ENCODE results near the gene PDZRN3.

DNA sequence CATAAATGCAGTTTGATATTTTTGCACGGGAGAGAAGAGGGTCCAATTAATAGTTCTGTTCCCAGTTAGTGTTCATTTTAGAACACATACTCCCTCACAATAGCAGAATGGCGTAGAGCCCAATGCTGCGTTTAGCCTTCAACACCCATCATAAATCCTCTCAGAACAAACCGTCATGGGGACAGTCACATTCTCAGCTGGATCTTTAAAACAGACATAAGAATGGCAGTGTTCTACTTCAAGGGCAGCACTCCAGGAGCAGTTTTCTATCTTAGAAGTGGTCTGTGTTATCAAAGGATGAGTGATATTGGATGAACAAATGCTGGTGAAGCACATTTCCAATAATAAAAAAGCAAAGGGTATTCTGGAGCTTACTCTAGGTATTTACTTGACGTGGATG, 230.5 kb downstream of the PDZRN3 start:
- TF ChIP-seq EZH2 (IDR thresholded peaks at IDR 0.05; ENCODE audit: borderline replicate concordance, low read length), result no peak
- TF ChIP-seq, protein P1, sequence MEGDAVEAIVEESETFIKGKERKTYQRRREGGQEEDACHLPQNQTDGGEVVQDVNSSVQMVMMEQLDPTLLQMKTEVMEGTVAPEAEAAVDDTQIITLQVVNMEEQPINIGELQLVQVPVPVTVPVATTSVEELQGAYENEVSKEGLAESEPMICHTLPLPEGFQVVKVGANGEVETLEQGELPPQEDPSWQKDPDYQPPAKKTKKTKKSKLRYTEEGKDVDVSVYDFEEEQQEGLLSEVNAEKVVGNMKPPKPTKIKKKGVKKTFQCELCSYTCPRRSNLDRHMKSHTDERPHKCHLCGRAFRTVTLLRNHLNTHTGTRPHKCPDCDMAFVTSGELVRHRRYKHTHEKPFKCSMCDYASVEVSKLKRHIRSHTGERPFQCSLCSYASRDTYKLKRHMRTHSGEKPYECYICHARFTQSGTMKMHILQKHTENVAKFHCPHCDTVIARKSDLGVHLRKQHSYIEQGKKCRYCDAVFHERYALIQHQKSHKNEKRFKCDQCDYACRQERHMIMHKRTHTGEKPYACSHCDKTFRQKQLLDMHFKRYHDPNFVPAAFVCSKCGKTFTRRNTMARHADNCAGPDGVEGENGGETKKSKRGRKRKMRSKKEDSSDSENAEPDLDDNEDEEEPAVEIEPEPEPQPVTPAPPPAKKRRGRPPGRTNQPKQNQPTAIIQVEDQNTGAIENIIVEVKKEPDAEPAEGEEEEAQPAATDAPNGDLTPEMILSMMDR (conservative IDR thresholded peaks at IDR 0.05 in 1 of 2, IDR thresholded peaks at IDR 0.05 in 1 of 2; ENCODE audit: extremely low read depth in 1 of 2, insufficient read depth in 1 of 2, low read depth in 1 of 2, low read length in 2 of 2), result no peak

Data from mammary epithelial cell (primary cell).